RWPE1 (cell line): ENCODE results near the gene CYP24A1.

Experiments
- CTCF ChIA-PET: fragments of 350-600 bp; sonication (Branson Sonifier 250); formaldehyde crosslinking; extraction: SDS; loops from one replicate; lab custom pipeline; 2021; lab: Yijun Ruan, JAX
- POLR2A ChIA-PET: fragments of 400-600 bp; formaldehyde crosslinking; extraction: SDS; loops from one replicate; lab custom pipeline; 2020; ENCODE audit warnings: antibody characterized with exemption; ENCODE audit not compliant: low non-redundant PET; lab: Yijun Ruan, JAX
- DNase-seq: peaks from one replicate; pipeline ENCODE4 v3.0.0; 2012; ENCODE audit warnings: low spot score
- H3K27ac ChIP-seq: fragments of 450-650 bp; 2 replicates; pipeline ENCODE4 v1.5.1; 2017
- CTCF ChIP-seq: fragments of 450-650 bp; conservative IDR thresholded peaks from 2 replicates; pipeline ENCODE4 v1.5.1; 2017; ENCODE audit warnings: low read depth, mild to moderate bottlenecking

The CYP24A1 gene

GRCh38 chr20:54123587-54124180 lies 50.1 kb downstream of the CYP24A1 start:
- POLR2A ChIA-PET = no interaction called here

GRCh38 chr20:54122681-54123586 lies 50.9 kb downstream of the CYP24A1 start:
- peak overlapping the region; percentile 86 for H3K27ac ChIP-seq
- POLR2A ChIA-PET = no interaction called here
- DNase-seq = no peak
- CTCF ChIA-PET = interaction anchor here (0.6 to 0.7 kb wide), 2 partner anchors 27 to 1415 kb away, joined by 3 read pairs; no protein-coding TSS in a partner anchor
- TF ChIP-seq CTCF = no peak

More at GRCh38 chr20:54123587-54124180, 50.1 kb downstream of the CYP24A1 start:
- DNase-seq = peak; percentile 100
- CTCF ChIA-PET = interaction anchor here (0.6 to 0.7 kb wide), 2 partner anchors 28 to 1414 kb away, joined by 3 read pairs; no protein-coding TSS in a partner anchor
- H3K27ac ChIP-seq = peak overlapping the region; percentile 86
- no peak for TF ChIP-seq CTCF

GRCh38 chr20:54122189-54122588 lies 51.6 kb downstream of the CYP24A1 start:
- peak; percentile 65 for DNase-seq
- CTCF ChIA-PET = interaction anchor here (0.7 kb wide), 1 partner anchor 84 kb away, joined by 3 read pairs; no protein-coding TSS in a partner anchor
- POLR2A ChIA-PET = no interaction called here
- TF ChIP-seq CTCF = no peak
- no peak overlapping the region for H3K27ac ChIP-seq

- ChIA-PET POLR2A (no interaction called here), CTCF (no interaction called here)
- H3K27ac ChIP-seq = no peak overlapping the region
- TF ChIP-seq CTCF = no peak
- no peak for DNase-seq
These were observed 54.0 kb downstream of the CYP24A1 start for GRCh38 chr20:54119744-54120143.

GRCh38 chr20:54118220-54119001 lies 55.4 kb downstream of the CYP24A1 start:
- no peak overlapping the region for H3K27ac ChIP-seq
- TF ChIP-seq CTCF = no peak
- no peak for DNase-seq
- POLR2A ChIA-PET = no interaction called here
- CTCF ChIA-PET = interaction anchor here (0.7 to 2.9 kb wide), 2 partner anchors 15 to 533 kb away, joined by 3 to 9 read pairs; no protein-coding TSS in a partner anchor
